ENCODE data around the gene CEP72. TPM values are rescaled to one million over a fixed set of nuclear protein-coding genes. Genes with fewer than 3 reads are reported as not detected.

Gene CEP72
- total RNA-seq, 4 donors from 2014 or later, result 2.6 to 9.4 (median 4.2) TPM

DNA sequence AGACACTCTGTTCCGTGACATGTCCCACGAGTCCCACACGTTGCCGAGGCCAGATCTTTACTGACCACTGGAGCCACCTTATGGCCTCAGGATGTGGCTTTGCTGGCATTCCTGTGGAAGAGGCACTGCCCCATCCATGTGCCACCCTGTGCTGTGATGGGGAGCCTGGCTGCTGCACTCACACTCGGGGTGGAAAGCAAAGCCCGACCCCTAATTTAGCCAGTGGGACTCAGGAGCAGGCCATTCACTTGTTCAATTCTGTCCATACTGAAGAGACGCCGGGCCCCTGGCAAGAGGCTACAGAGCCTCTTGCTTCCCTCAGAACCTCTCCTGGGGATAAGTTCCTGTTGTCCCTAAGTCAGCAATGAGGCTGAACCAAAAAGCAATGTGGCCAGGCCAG lies 18.6 kb upstream of the CEP72 start:
- Histone ChIP-seq H3K27me3 (peaks cover 56% of the 10 kb centered on the region), H3K27ac (no peak overlapping the region), H3K4me3 (no peak overlapping the region), H3K36me3 (no peaks in the 10 kb centered on the region), H3K4me1 (no peaks in the 10 kb centered on the region), H3K9me3 (no peaks in the 10 kb centered on the region)
- in situ Hi-C loops (cut with MboI; ENCODE audit: low pct_ligation_motif_present in 1 of 4, low pct_unique_long_range_greater_than_20kb in 1 of 4, low sequenced_read_pairs in 3 of 4), result no loop called here
- intact Hi-C loops (cut with DNase I; ENCODE audit: low total_unique reads), result no loop called here
- TF ChIP-seq POLR2A (IDR thresholded peaks at IDR 0.05), result no peak
- no peak for TF ChIP-seq POLR2AphosphoS5 (IDR thresholded peaks at IDR 0.05)
- TF ChIP-seq EP300 (IDR thresholded peaks at IDR 0.05; ENCODE audit: low read depth), result no peak
- TF ChIP-seq, protein P1, sequence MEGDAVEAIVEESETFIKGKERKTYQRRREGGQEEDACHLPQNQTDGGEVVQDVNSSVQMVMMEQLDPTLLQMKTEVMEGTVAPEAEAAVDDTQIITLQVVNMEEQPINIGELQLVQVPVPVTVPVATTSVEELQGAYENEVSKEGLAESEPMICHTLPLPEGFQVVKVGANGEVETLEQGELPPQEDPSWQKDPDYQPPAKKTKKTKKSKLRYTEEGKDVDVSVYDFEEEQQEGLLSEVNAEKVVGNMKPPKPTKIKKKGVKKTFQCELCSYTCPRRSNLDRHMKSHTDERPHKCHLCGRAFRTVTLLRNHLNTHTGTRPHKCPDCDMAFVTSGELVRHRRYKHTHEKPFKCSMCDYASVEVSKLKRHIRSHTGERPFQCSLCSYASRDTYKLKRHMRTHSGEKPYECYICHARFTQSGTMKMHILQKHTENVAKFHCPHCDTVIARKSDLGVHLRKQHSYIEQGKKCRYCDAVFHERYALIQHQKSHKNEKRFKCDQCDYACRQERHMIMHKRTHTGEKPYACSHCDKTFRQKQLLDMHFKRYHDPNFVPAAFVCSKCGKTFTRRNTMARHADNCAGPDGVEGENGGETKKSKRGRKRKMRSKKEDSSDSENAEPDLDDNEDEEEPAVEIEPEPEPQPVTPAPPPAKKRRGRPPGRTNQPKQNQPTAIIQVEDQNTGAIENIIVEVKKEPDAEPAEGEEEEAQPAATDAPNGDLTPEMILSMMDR (IDR thresholded peaks at IDR 0.05), result no peak
- 90% methylated on average over 8 of the region's 8 CpGs; no CpG with 5 or more reads in 1 of the 2 donors for WGBS, 2 donors (ENCODE audit: low coverage in 1 of 2)
- DNase-seq, result no peak

DNA sequence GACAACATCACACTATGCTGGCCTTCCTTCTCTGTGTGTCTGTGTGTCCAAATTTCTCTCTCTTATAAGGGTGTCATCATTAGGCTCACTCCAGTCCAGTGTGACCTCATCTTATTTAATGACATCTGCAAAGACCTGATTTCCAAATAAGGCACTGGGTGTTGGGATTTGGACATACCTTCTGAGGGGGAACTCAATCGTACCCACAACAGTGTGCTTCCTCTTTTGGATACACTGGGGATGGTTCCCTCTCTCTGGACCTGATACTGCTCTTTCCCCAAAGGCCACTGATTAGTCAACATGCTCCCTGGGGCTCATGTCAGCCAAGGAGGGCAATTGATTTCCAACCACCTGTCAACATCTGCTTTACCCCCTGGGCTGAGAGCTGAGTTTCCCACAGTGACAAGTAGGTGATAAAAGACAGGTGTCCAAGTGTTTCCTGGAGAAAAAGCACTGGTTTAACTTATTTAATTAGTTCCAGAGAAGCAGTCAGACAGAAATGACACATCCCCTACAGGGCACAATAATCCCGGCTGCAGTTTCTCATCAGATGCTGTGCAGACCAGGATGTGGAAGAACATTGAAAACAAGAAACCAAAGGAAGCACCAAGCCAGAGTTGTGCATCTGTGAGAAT lies 17.8 kb upstream of the CEP72 start:
- no peak overlapping the region for H3K4me3 ChIP-seq
- in situ Hi-C loops (cut with MboI; ENCODE audit: low pct_ligation_motif_present in 1 of 4, low pct_unique_long_range_greater_than_20kb in 1 of 4, low sequenced_read_pairs in 3 of 4) (no loop called here), intact Hi-C loops (cut with DNase I; ENCODE audit: low total_unique reads) (no loop called here)
- DNase-seq, result no peak
- 27 to 57% methylated on average over 2 of the region's 2 CpGs for WGBS, 2 donors (ENCODE audit: low coverage in 1 of 2)
- TF ChIP-seq POLR2A (IDR thresholded peaks at IDR 0.05), result no peak
- TF ChIP-seq POLR2AphosphoS5 (IDR thresholded peaks at IDR 0.05), result no peak
- TF ChIP-seq EP300 (IDR thresholded peaks at IDR 0.05; ENCODE audit: low read depth), result no peak
- TF ChIP-seq, protein P1 (IDR thresholded peaks at IDR 0.05), result no peak
- H3K27ac ChIP-seq, result no peak overlapping the region
- H3K27me3 ChIP-seq, result peaks cover 56% of the 10 kb centered on the region
- no peaks in the 10 kb centered on the region for H3K36me3 ChIP-seq
- no peaks in the 10 kb centered on the region for H3K4me1 ChIP-seq
- H3K9me3 ChIP-seq, result no peaks in the 10 kb centered on the region

DNA sequence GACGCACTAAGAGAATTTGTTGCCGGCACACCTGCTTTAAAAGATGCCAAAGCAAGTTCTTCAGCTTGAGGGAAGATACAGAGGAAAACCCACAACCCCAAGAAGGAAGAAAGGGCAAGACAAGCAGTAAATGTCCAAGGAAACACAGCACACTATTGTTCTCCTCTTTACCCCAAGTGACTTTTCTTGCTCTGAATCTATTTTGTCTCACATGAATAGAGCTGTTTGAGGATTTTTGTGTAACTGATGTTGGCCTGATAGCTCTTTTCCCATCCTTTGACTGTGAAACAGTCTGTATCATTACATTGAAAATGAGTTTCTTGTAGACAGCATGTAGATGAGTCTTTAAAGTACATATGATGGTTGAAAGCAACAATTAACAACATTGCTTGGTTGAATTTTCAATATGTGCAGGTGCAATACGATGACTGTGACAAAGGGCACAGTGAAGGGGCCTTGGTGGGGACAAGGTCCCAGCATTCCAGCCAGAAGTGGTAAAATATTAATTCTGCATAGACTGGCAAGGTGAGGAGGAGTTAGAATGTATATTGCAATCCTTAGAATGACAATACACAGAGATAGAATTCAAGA lies 16.8 kb upstream of the CEP72 start:
- WGBS, 2 donors (ENCODE audit: low coverage in 1 of 2), result 71 to 78% methylated on average over 3 of the region's 3 CpGs
- H3K27ac ChIP-seq, result no peak overlapping the region
- DNase-seq, result no peak
- H3K36me3 ChIP-seq, result no peaks in the 10 kb centered on the region
- no peaks in the 10 kb centered on the region for H3K9me3 ChIP-seq
- peaks cover 56% of the 10 kb centered on the region for H3K27me3 ChIP-seq
- in situ Hi-C loops (cut with MboI; ENCODE audit: low pct_ligation_motif_present in 1 of 4, low pct_unique_long_range_greater_than_20kb in 1 of 4, low sequenced_read_pairs in 3 of 4) (no loop called here), intact Hi-C loops (cut with DNase I; ENCODE audit: low total_unique reads) (no loop called here)
- H3K4me3 ChIP-seq, result no peak overlapping the region
- no peak for TF ChIP-seq EP300 (IDR thresholded peaks at IDR 0.05; ENCODE audit: low read depth)
- TF ChIP-seq, protein P1 (IDR thresholded peaks at IDR 0.05), result no peak
- TF ChIP-seq POLR2A (IDR thresholded peaks at IDR 0.05), result no peak
- no peak for TF ChIP-seq POLR2AphosphoS5 (IDR thresholded peaks at IDR 0.05)
- no peaks in the 10 kb centered on the region for H3K4me1 ChIP-seq

DNA sequence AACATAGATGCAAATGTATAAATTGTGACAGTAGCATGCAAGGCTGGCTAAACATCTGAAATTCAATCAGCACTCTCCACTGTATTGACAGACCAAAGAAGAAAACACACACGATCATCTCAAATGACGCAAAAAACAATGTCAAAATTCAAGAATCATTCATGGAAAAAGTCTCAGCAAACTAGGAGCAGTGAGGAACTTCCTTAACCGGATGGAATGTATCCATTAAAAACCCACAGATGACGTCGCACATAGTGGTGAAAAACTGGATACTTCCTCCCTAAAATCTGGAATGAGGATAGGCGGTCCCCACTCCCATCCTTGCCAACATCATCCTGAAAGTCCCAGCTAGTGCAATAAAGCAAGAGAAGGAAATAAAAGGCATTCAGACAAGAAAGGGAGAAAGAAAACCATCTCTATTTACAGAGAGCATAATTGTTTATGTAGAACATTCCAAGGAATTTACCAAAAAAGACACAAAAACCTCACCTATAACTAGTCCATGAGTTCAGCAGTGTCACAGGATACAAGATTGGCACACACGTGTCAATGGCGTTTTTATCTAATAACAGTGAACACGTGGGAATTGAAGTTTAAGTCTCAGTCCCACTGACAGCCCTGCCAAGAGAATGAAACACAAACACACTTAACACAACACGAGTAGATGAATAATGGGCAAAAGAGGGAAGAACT lies 14.1 kb upstream of the CEP72 start:
- peaks cover 48% of the 10 kb centered on the region for H3K27me3 ChIP-seq
- H3K4me3 ChIP-seq, result no peak overlapping the region
- in situ Hi-C loops (cut with MboI; ENCODE audit: low pct_ligation_motif_present in 1 of 4, low pct_unique_long_range_greater_than_20kb in 1 of 4, low sequenced_read_pairs in 3 of 4), result no loop called here

More for the DNA sequence above, 14.1 kb upstream of the CEP72 start:
- H3K9me3 ChIP-seq, result no peaks in the 10 kb centered on the region
- H3K4me1 ChIP-seq, result no peaks in the 10 kb centered on the region
- no peak for TF ChIP-seq EP300 (IDR thresholded peaks at IDR 0.05; ENCODE audit: low read depth)
- TF ChIP-seq, protein P1 (IDR thresholded peaks at IDR 0.05), result no peak
- TF ChIP-seq POLR2AphosphoS5 (IDR thresholded peaks at IDR 0.05), result no peak
- no peak for TF ChIP-seq POLR2A (IDR thresholded peaks at IDR 0.05)
- H3K27ac ChIP-seq, result no peak overlapping the region
- WGBS, 2 donors (ENCODE audit: low coverage in 1 of 2), result 55 to 64% methylated on average over 9 to 10 of the region's 10 CpGs
- DNase-seq, result no peak
- H3K36me3 ChIP-seq, result no peaks in the 10 kb centered on the region
- intact Hi-C loops (cut with DNase I; ENCODE audit: low total_unique reads), result no loop called here

All from transverse colon (tissue), 4 donors.